GM21515 (cell line): ENCODE data around the gene TMED3.
"Not testable (repeated sequence)": the region's sequence is repeated elsewhere in the genome, so short reads cannot be mapped to it uniquely, and the experiment has no call there.

Experiments used
- ATAC-seq: cut with Tn5 transposase; IDR thresholded peaks from one replicate; pipeline ENCODE4 v1.9.1; 2021; ENCODE audit not compliant: unreplicated experiment

The TMED3 gene

DNA sequence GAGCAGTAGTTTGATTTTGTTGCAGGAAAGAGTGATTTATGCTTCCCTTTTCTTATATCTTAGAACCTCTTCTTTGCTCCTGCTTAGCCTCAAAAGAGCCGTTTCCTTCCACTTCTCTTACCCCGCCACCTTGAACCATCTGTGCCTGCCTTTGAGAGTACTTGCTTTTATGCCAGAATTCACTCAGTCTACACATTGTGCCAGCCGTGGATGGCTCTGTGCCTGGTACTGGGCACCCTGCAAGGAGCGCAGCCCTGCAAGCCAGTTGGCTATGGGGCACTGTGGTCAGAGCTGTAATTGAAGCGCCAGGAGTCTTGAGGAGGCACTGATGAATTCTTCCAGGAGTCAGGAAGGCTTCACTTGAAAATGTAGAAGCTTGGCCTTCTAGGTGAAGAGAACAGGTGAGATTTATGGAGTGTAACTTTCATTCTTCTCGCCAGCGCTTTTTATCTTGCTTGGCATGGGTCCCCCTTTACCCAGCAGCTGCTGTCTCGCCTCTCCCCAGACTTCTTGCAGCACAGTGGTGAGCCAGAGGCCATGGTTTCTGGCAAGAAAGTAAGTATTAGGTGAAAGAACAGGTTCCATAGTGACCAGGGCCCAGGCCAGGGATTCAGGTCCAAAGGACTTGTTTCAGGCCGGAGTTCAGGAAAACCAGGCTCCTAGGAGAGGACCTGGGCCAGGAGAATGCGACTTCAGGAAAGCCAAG lies 4.9 kb downstream of the TMED3 start:
- no peak for ATAC-seq

DNA sequence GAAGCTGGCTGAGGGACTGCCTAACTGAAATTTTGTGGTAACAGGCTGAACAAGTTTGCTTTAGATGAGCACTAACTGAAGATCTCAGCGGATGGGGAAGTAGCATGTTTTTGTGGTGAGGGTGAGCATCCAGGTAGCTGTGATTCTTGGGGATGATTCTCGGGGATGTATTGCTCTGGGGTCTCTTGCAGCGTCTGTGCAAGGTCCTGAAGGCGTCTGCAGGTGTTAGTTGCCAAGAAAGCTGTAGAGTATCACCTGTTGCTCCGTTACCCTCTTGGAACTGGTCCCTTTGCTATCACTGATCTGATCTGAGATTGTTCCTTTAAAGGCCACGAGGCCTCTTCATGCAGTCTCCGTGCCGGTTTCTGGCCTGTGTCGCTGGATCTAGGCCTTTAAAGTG lies 6.0 kb downstream of the TMED3 start:
- no peak for ATAC-seq

DNA sequence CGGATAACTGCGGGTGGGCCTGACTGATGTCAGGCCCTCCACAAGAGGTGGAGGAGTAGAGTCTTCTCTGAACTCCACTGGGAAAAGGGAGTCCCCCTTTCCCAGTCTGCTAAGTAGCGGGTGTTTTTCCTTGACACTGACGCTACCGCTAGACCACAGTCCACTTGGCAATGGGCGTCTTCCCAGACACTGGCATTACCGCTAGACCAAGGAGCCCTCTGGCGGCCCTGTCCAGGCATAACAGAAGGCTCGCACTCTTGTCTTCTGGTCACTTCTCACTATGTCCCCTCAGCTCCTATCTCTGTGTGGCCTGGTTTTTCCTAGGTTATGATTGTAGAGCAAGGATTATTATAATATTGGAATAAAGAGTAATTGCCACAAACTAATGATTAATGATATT lies 9.1 kb downstream of the TMED3 start:
- ATAC-seq: not testable (repeated sequence)

DNA sequence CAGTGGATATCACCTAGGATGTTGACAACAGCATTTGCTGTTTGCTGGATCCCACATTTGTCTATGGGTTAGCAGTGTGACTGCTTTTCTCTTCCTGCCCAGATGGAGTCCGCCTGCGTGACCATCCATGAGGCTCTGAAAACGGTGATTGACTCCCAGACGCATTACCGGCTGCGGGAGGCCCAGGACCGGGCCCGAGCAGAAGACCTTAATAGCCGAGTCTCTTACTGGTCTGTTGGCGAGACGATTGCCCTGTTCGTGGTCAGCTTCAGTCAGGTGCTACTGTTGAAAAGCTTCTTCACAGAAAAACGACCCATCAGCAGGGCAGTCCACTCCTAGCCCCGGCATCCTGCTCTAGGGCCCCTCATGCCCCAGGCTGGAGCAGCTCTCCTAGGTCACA lies 11.0 kb downstream of the TMED3 start:
- no peak for ATAC-seq

DNA sequence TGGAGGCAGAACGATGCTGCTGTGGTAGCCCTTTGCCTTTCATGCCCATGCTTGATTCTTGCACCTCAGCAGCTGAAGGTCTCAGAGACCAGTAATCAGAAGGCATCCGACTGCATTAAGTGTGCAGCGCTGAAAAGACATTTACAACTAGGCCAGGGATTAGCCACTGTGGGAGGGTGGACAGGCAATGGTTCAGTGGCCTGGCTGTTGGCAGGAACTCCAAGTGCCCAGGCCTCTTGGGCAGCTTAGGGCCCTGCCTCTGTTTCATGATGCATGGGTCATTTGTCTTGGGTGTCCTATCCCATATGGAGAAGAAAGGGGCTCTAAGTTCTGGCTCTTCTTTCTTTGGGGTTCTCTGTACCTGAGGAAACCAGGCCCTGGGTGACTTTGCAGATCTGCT lies 11.4 kb downstream of the TMED3 start:
- no peak for ATAC-seq

DNA sequence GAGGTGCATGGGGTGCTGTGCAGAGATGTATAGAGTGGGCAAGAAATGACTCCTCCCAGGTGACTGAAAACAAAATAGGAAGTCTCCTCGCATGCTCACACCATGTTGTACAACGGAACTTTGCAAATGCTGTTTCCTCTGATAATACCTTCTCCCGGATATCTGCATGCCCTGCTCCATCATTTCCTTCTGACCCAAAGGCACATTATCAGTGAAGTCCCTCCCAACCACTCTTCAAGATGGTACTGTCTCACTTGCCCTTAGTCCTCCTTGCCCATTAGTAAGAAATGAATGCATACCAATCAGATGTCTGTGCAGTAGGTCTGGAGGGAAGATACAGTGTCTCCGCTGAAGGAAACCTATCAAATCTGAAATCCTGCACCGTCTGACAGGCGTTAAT lies 12.0 kb downstream of the TMED3 start:
- ATAC-seq: no peak

DNA sequence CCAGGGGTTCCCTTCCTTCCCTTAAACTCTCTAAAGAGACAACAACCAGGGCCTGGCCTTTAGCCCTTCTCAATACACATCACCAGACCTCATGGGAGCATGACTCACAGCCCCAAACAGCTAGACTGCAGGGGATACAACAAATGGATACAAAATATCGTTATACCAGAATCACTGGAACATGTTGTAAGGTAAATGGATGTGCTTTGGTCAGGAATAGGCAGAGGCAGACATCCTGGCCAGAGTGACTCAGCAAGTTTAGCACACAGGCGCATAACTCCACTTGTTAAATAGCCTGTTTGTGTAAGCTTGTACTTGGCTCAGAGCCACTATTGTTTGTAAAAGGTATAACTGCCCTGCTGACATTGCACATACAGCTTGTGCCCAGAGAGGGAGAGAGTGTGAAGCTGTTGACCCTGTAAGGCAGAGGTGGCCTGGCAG lies 18.3 kb downstream of the TMED3 start:
- ATAC-seq: no peak

DNA sequence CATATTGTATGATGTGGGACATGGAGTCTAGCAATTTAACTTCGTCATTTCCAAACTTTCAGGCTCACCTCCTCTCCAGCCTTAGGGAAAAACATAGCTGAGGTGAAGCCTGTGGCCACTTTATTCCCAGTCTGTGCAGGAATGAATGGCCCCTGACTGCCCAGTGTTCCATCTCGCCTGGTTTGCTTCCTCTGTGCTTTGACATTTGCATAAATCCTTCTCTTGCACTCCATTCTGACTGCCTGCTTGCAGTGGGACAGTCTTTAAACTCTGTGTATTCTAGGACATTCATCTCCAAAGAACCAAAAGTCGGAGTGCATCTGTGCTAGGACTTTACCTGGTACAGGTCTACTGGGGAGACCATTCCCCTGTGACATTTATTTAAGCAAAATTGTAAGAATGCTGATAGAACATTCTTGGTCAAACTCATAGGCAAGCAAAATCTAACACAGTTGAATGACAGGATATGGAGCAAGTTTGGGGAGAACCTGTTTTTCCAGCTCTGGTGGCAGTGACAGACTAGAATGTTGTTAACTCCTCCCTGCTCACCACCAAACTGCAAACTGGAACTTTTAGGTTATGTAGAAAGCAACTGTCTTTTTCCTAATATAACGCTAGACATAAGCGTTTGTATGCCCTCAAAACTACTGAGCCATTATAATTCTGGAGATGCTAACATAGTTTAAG lies 22.1 kb downstream of the TMED3 start:
- ATAC-seq: no peak

DNA sequence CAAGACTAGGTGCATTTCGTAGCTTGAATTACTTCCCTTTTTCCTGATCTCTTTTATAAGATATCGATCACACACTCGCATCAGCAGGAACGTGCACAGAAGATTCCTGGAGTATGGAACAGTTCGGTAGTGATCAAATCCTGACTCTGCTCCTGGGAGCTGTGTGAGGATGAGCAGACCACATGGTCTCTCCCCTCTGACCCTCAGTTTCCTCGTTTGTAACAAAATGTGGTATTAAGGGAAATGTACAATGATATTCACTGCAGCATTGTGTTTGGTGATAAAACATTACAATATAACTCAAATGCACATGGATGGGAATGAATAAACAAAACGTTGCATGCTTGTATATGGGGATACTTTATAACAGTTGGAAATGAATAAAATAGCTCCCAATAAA lies 26.7 kb downstream of the TMED3 start:
- no peak for ATAC-seq

DNA sequence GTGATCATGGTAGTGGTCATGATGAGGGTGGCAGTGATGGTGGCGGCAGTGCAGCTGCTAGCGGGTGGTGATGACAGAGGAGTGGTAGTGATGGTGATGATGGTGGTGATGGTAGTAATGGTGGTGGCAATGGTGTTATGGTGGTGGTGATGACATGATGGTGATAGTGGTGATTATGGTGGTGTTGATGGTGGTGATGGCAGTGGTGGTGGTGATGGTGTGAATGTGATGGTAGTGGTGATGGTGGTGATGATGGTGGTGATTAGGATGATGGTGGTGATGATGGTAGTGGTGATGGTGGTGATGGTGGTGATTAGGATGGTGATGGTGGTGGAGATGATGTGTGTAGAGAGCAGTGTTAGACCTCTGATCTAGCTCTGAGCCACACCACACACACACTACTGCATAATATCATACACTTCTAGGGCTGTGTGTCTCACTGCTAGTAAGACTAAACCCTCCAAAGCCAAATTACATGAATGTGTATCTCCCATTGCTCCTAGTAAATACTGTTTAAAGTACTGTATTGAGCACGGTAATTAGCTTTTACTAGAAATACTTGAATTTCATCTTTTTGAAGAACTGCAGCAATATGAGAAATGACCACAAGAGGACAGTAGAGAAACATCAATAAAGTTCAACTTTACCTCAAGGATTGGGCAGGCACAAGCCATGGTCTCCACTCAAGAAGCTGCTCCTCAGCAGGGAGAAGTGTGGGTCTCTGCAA lies 28.8 kb downstream of the TMED3 start:
- no peak for ATAC-seq

DNA sequence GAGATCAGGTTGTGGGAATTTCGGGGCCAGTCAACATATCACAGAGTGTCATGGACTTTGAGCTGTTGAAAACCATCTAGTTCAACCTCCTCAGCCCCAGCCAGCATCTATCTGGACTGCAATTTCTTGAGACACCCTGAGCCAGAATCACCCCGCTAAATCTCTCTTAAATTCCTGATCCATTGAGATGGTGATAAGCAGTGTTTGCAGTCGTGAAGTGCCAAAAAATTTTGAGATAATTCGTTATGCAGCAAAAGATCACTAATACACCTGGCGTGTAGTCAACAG lies 29.3 kb downstream of the TMED3 start:
- no peak for ATAC-seq

DNA sequence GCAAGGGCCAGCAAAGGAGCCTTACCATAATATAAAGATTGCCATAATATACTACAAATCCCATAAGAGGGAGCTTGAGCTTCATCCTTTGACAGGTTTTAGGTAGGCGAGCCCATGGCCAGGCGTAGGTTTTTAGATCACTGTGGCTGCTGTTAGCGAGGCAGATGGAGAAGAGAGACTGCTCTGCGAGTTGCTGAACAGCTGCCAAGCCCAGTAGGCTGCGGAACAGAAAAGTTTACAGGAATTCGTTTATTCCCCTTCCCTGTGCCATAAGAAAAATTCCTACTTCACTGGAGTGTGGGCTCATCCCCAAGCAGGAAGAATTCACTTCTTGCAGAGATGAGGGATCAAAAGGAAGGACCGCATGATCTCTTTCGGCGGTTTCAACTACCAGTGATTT lies 30.5 kb downstream of the TMED3 start:
- ATAC-seq: no peak

DNA sequence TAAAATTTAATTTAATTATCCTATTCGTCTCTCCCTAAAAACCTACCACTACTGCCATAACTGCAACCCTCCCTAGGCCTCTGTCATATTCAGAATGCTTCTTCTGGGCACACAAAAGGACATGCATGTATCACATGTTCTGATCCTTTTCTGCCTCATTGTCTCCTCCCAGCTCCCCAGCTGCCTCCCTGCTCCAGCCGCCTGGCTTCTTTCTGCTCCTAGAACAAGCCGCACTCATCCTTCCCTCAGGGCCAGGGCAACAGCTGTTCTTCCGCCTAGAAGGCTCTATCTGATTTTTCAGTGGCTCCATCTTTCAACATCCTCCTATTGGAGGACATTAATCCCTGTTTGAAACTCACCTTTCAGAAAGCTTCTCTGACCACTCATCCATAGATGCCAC lies 38.6 kb downstream of the TMED3 start:
- ATAC-seq: no peak

DNA sequence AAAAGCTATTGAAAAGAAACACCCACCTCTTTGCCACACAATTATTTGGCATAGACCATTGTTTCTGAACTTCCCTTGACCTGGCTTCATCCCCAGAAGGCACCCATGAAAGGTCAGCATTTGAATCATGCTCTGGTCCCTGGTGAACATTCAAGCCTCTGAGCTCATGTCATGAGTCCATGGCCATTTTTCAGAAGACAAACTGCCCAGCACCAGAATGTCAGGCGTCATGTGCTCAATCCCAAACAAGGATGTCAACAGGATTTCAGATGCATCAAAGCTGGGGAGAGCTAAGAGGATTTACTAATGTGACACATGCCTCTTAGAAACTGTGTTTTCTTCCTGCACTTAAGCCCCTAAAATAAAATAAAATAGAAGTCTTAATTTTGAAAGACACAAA lies 41.3 kb downstream of the TMED3 start:
- ATAC-seq: no peak

DNA sequence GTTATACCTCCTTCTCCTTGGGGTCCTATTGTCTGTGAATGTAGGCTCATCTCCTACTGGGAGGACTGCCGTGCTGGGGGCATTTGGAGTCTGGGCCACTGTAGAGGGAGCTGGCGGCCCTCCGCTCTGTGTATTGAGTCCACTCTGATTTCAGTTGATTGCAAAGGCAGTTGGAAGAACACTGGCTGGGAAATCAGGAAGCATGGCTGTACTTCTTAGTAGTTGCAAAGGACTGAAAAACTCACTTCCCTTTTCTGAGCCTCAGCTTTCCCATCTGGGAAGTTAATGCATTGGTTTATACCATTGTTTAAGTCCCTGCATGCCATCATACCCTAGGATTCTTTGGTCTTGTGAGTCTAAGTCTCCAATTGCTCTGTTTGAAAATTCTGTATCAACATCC lies 46.7 kb downstream of the TMED3 start:
- no peak for ATAC-seq

DNA sequence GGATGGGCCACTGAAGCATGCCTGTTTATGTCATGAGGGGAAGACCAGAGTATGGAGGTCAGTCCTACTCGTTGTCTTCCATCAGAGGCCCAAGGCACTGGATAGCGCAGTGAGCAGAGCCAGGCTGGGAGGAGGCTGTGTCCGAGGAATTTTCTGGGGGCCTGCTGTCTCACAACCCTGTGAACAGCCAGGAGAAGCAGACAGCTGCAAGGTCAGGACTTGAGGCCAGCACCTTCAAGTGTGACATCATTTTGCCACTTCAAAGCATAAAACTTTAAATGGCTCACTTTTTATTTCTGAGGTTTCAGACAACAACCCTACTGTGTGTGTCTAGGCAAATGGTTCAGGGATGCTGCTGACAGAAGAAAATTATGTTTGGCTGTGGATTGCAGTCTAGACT lies 47.2 kb downstream of the TMED3 start:
- ATAC-seq: no peak

DNA sequence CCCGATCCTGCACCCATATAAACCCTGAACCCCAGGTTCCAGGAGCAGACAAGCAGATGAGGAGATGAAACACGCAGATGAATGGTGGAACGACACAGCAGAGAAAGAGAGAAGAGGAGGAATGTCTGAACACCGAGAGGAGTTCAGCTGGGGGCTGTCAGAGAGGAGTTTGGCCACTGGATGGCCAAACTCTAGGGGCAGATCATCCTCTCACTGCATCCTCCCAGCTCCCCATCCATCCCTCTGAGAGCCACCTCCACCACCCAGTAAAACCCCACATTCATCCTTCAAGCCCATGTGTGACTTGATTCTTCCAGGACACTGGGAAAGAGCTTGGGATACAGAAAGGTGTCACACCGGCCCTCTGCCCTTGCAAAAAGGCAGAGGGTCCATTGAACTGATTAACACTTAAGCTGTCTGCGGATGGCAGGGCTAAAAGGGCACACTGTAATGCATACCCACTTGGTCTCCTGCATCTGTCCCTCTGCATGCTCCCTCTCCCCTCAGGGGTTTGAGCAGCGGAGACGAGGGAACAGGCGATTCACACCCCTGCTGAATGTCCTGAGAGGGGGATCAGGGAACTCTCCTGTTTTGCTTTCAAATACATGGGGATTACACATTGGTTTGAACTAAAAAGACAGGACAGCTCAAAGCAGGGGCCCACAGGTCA lies 53.8 kb downstream of the TMED3 start:
- no peak for ATAC-seq

DNA sequence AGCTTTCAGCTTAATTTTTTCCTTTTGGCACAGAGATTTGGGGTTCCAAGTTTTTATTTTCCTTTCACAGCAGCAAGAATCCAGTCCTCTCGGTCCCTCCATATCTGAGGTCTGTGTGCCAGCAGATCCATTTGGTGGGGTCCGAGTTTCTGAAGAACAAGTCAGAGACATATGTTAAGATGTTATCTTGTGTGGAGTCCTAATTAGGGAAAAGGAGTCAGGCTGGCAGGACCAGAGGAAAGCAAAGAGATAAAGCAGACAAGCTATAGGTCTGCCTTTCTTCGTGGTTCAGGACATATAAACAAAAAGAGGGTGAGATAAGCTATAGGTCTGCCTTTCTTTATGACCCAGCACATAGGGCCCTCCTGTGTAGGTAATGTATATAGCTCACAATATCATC lies 54.9 kb downstream of the TMED3 start:
- ATAC-seq: no peak

DNA sequence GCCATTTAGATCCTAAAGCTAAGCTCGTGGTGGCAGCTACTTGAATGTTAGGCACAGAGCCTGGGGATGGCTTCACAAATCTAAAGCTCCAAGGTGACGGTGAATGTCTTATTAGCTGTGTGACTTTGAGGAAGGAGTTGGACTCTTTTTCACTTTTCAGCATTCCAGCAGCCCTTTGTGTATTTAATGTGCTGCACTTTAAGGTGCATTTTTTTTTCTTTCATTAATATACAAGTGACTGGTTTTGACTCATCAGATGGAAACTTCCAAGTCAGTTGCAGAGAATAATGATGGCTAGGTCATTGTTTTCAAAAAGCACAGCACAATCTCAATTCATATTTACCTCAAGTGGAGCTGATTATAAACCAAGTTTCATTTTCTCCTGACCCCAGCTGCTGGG lies 55.8 kb downstream of the TMED3 start:
- no peak for ATAC-seq

DNA sequence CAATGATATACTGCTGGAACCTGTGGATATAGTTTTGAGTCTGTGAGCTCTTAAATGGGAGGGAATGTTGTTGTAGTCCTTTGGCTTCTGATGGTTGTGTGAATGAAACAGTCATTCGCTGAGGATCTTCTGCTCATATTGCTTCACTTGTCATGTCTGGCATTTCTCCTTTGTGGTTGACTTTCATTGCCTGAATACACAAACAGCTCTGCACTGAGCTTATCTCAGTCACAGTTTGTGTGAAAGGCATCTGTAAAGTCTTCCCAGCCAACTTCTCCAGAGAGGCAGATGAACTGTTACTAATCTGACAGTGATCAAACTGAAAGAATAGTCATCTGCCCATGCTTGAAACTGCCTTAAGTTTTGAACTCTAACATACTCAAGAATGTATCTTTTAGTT lies 59.8 kb downstream of the TMED3 start:
- no peak for ATAC-seq

DNA sequence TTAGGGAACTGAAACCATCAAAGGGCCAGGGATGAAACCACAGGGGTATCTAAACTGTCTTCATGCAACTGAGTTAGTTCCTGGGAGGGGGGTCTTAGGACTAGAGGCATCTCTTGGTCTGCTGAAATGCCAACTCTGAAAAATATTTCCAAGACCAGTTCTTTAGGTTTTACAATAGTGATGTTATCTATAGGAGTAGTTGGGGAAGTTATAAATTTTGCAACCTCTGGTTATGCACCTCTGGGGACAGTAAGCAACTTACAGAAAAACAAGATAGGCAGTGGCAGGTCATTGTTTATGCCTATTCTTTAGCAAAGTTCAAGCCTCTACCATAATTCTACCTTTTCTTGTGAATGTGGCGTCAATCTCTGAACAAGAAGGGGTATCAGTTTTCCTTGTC lies 60.7 kb downstream of the TMED3 start:
- ATAC-seq: no peak

DNA sequence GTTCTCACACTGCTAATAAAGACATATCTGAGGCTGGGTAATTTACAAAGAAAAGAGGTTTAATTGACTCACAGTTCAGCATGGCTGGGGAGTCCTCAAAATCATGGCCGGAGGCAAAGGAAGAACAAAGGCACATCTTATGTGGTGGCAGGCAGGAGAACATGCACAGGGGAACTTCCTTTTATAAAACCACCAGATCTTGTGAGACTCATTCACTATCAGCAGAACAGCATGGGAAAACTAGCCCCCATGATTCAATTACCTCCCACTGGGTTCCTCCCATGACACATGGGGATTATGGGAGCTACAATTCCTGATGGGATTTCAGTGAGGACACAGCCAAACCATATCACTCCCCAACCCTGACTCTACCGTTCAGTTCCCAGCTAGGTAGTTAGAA lies 61.5 kb downstream of the TMED3 start:
- ATAC-seq: no peak
